A549 treated with AZD9567 at 1 μM for 4 hours (cell line): ENCODE results near the gene HEATR1. TPM values are rescaled to one million over a fixed set of nuclear protein-coding genes. Genes with fewer than 3 reads are reported as not detected.

ENCODE experiments used
- total RNA-seq: library from RNA; stranded (reverse); fragments of 200-300 nt; extraction: Qiagen RNA extraction; gene quantifications from 5 replicates; pipeline ENCODE4 v1.2.3, GENCODE V29; 2022; ENCODE audit not compliant: insufficient read depth

HEATR1 gene
- total RNA-seq = 23.9 to 27.8 TPM (median 26.8 TPM) in 5 replicates

GRCh38 chr1:236603991-236604904 is at the start of gene HEATR1:
Gene HEATR1 (minus strand): TSS chr1:236604516. CDS start chr1:236604095, 421 bp downstream.

GRCh38 chr1:236523704-236524141 is 80.6 kb downstream of the HEATR1 start, which contains the start of gene LGALS8:
Gene LGALS8 (plus strand): TSS chr1:236523982. CDS start chr1:236526071, 2,089 bp downstream.

Other genes with a start within 250 kb of the HEATR1 start
- gene EDARADD, start 210.2 kb downstream of the HEATR1 start, total RNA-seq = 2.4 to 3.7 TPM (median 2.5 TPM) in 5 replicates
- gene LGALS8, start 80.5 kb downstream of the HEATR1 start, total RNA-seq = 27.4 to 36.2 TPM (median 29.5 TPM) in 5 replicates
- 0.03 to 0.07 TPM (median 0.03 TPM) in 3 of 5 replicates, not detected in the others for gene ACTN2, start 82.0 kb upstream of the HEATR1 start, total RNA-seq
- gene MTR, start 190.8 kb upstream of the HEATR1 start, total RNA-seq = 4.5 to 7.9 TPM (median 6.0 TPM) in 5 replicates